Measurements from ENCODE around the gene TRMT2B. TPM values are rescaled to one million over a fixed set of nuclear protein-coding genes. Genes with fewer than 3 reads are reported as not detected.

The TRMT2B gene
- total and polyA plus RNA-seq, 2 of the 13 experiments (the other 11 are each of a cell fraction or from before 2014, with no cell fraction given) = 7.0 to 11.2 TPM

GRCh38 chrX:100975212-100975611, 76.7 kb downstream of the TRMT2B start:
- in situ Hi-C loops (cut with HindIII; ENCODE audit: extremely low pct_ligation_motif_present, low pct_unique_long_range_greater_than_20kb) = no loop called here
- no peak overlapping the region for H3K27ac ChIP-seq (ENCODE audit: extremely low read length, insufficient read depth, low read length)
- 94% methylated on average over 3 of the region's 3 CpGs for WGBS (ENCODE audit: low lambda C conversion rate)
- no peaks in the 10 kb centered on the region for H3K9me3 ChIP-seq (ENCODE audit: low read length)
- no peak overlapping the region for H3K4me3 ChIP-seq (replicated peaks in 1 of 3; ENCODE audit: insufficient read depth in 1 of 3, low read depth in 2 of 3, low read length in 3 of 3)
- intact Hi-C loops (cut with micrococcal nuclease; ENCODE audit: unreplicated experiment) = no loop called here
- ChIA-PET CTCF (ENCODE audit: low intra/inter-chr PET ratio, low total read pairs) (no interaction called here), POLR2A (no interaction called here)
- H3K4me1 ChIP-seq (ENCODE audit: insufficient read depth, low read length) = peaks cover 9% of the 10 kb centered on the region
- FAIRE-seq (no peak), ATAC-seq (no peak), DNase-seq (ENCODE audit: low spot score) (no peak)
- no peaks in the 10 kb centered on the region for H4K20me1 ChIP-seq (ENCODE audit: insufficient read depth, low read length)
- H3K4me2 ChIP-seq (ENCODE audit: low read depth, low read length) = no peak overlapping the region
- no peaks in the 10 kb centered on the region for H3K27me3 ChIP-seq (ENCODE audit: control insufficient read depth in 1 of 2, insufficient read depth in 2 of 2, low read length in 2 of 2)
- H3K79me2 ChIP-seq (ENCODE audit: insufficient read depth, low read length) = no peaks in the 10 kb centered on the region
- H3K9ac ChIP-seq (ENCODE audit: insufficient read depth, low read depth, low read length) = no peak overlapping the region
- BruUV-seq (replicated peaks) = no TSS peak
- H2AFZ ChIP-seq (ENCODE audit: low read length) = no peak overlapping the region
- H3K36me3 ChIP-seq (replicated peaks in 1 of 2; ENCODE audit: control insufficient read depth in 1 of 2, insufficient read depth in 2 of 2, low read length in 2 of 2) = no peaks in the 10 kb centered on the region
- no peak for TF ChIP-seq ZNF776 (CRISPR knock-in tag; IDR thresholded peaks at IDR 0.05)
- no peak for TF ChIP-seq ZNF850 (CRISPR knock-in tag; conservative IDR thresholded peaks at IDR 0.05)
- TF ChIP-seq POLR2A (IDR thresholded peaks at IDR 0.05; ENCODE audit: insufficient read depth in 1 of 2, low read depth in 2 of 2, low read length in 2 of 2) = no peak
- TF ChIP-seq RFX5 (IDR thresholded peaks at IDR 0.05; ENCODE audit: low read depth, low read length) = no peak
- TF ChIP-seq TBX2 (CRISPR knock-in tag; IDR thresholded peaks at IDR 0.05; ENCODE audit: borderline replicate concordance) = no peak
- TF ChIP-seq FOXC1 (CRISPR knock-in tag; IDR thresholded peaks at IDR 0.05; ENCODE audit: borderline replicate concordance) = no peak
- TF ChIP-seq ISL2 (CRISPR knock-in tag; IDR thresholded peaks at IDR 0.05) = no peak
- TF ChIP-seq ZSCAN20 (CRISPR knock-in tag; IDR thresholded peaks at IDR 0.05; ENCODE audit: borderline replicate concordance) = no peak
- TF ChIP-seq ZNF678 (CRISPR knock-in tag; IDR thresholded peaks at IDR 0.05) = no peak
- no peak for TF ChIP-seq TAF1 (CRISPR knock-in tag; IDR thresholded peaks at IDR 0.05)
- TF ChIP-seq ZSCAN12 (CRISPR knock-in tag; IDR thresholded peaks at IDR 0.05) = no peak
- TF ChIP-seq ZBTB4 (CRISPR knock-in tag; IDR thresholded peaks at IDR 0.05; ENCODE audit: borderline replicate concordance) = no peak
- TF ChIP-seq ZNF335 (CRISPR knock-in tag; IDR thresholded peaks at IDR 0.05) = no peak
- no peak for TF ChIP-seq NONO (IDR thresholded peaks at IDR 0.05)
- no peak for TF ChIP-seq NONO (CRISPR knock-in tag; conservative IDR thresholded peaks at IDR 0.05)
- TF ChIP-seq ZNF646 (CRISPR knock-in tag; IDR thresholded peaks at IDR 0.05) = no peak
- TF ChIP-seq MLX (CRISPR knock-in tag; IDR thresholded peaks at IDR 0.05) = no peak
- no peak for TF ChIP-seq ZNF136 (CRISPR knock-in tag; IDR thresholded peaks at IDR 0.05; ENCODE audit: low read depth)
